Dermis lymphatic vessel endothelial cell (primary cell): ENCODE results near the gene CREBRF. TPM values are rescaled to one million over a fixed set of nuclear protein-coding genes. Genes with fewer than 3 reads are reported as not detected.

Experiments
- total RNA-seq: library from RNA; depleted of rRNA; stranded (reverse); fragments of >200 nt; gene quantifications from 2 replicates; pipeline ENCODE4 v1.2.1, GENCODE V29; 2014

Gene CREBRF
- total RNA-seq: 29.7 and 36.2 TPM in 2 replicates

GRCh38 chr5:173055983-173056782, at the start of gene CREBRF:
Gene CREBRF, plus strand, starts transcription at chr5:173056352. Its CDS starts 24,424 bp downstream, at chr5:173080776.

GRCh38 chr5:173144200-173145176, 88.3 kb downstream of the CREBRF start, which contains the start of gene BNIP1:
Gene BNIP1, plus strand, starts transcription at chr5:173144531. Its CDS starts 15 bp downstream, at chr5:173144546.

Other genes with a start within 250 kb of the CREBRF start
- gene ERGIC1, start 222.1 kb upstream of the CREBRF start, total RNA-seq: 42.4 and 58.6 TPM in 2 replicates
- gene RPL26L1, start 96.9 kb upstream of the CREBRF start, total RNA-seq: 25.5 and 32.4 TPM in 2 replicates
- 301 and 538 TPM in 2 replicates for gene ATP6V0E1, start 72.6 kb upstream of the CREBRF start, total RNA-seq
- 14.7 and 16.2 TPM in 2 replicates for gene BNIP1, start 88.2 kb downstream of the CREBRF start, total RNA-seq
- gene NKX2-5, start 178.9 kb downstream of the CREBRF start, total RNA-seq: 1.0 TPM in 1 of 2 replicates, not detected in the other